Loucy (cell line): ENCODE results near the gene ANKRD13A.

Experiments used
- H2AFZ ChIP-seq: fragments of 200-600 bp; sonication (generic); 2 replicates; pipeline ENCODE4 v1.6.0; 2016; ENCODE audit warnings: antibody characterized with exemption, mild to moderate bottlenecking, low read length, moderate library complexity
- H3F3A ChIP-seq: fragments of 200-600 bp; 2 replicates; pipeline ENCODE4 v1.6.0; 2016; ENCODE audit warnings: antibody characterized with exemption, low read depth, mild to moderate bottlenecking
- H3K27me3 ChIP-seq: fragments of 200-600 bp; sonication (generic); 2 replicates; pipeline ENCODE4 v1.6.1; 2014; ENCODE audit warnings: low read length, mild to moderate bottlenecking; ENCODE audit not compliant: insufficient read depth, poor library complexity, severe bottlenecking
- H3K36me3 ChIP-seq: fragments of 200-600 bp; sonication (generic); 2 replicates; pipeline ENCODE4 v1.6.1; 2016; ENCODE audit warnings: low read length; ENCODE audit not compliant: insufficient read depth
- H3K4me1 ChIP-seq: fragments of 200-600 bp; sonication (generic); 2 replicates; pipeline ENCODE4 v1.5.1; 2014; ENCODE audit warnings: low read length, mild to moderate bottlenecking; ENCODE audit not compliant: insufficient read depth, poor library complexity, severe bottlenecking
- H3K4me2 ChIP-seq: fragments of 200-600 bp; sonication (generic); 2 replicates; pipeline ENCODE4 v1.6.0; 2014; ENCODE audit warnings: antibody characterized with exemption, low read length, low read depth, mild to moderate bottlenecking; ENCODE audit not compliant: poor library complexity, severe bottlenecking
- H3K4me3 ChIP-seq: fragments of 200-600 bp; sonication (generic); 2 replicates; pipeline ENCODE4 v1.5.1; 2014; ENCODE audit warnings: low read length, mild to moderate bottlenecking, mixed read lengths; ENCODE audit not compliant: poor library complexity, severe bottlenecking
- H3K79me2 ChIP-seq: fragments of 200-600 bp; sonication (generic); 2 replicates; pipeline ENCODE4 v1.6.1; 2014; ENCODE audit warnings: low read length; ENCODE audit not compliant: insufficient read depth
- H3K9ac ChIP-seq: fragments of 200-600 bp; sonication (generic); 2 replicates; pipeline ENCODE4 v1.6.0; 2014; ENCODE audit warnings: mild to moderate bottlenecking, low read depth, low read length, moderate library complexity; ENCODE audit not compliant: poor library complexity, severe bottlenecking
- H3K9me2 ChIP-seq: fragments of 200-600 bp; sonication (generic); replicated peaks from 2 replicates; pipeline ENCODE4 v1.6.1; 2016; ENCODE audit warnings: low read depth, low read length, mixed read lengths
- H3K9me3 ChIP-seq: fragments of 200-600 bp; sonication (generic); 2 replicates; pipeline ENCODE4 v1.6.1; 2014; ENCODE audit warnings: mild to moderate bottlenecking, antibody characterized with exemption, low read length, low read depth; ENCODE audit not compliant: insufficient read depth
- H4K20me1 ChIP-seq: fragments of 200-600 bp; sonication (generic); 2 replicates; pipeline ENCODE4 v1.6.0; 2014; ENCODE audit warnings: antibody characterized with exemption, low read length, mild to moderate bottlenecking; ENCODE audit not compliant: insufficient read depth, poor library complexity, severe bottlenecking
- EZH2phosphoT487 ChIP-seq: fragments of 200-600 bp; IDR thresholded peaks from 2 replicates; pipeline ENCODE4 v1.6.1; 2018; ENCODE audit warnings: antibody characterized with exemption, mild to moderate bottlenecking, moderate library complexity, borderline replicate concordance
- TF ChIP-seq, protein P1 (sequence below): fragments of 200-600 bp; sonication (generic); conservative IDR thresholded peaks from 2 replicates; pipeline ENCODE4 v1.5.1; 2014; ENCODE audit warnings: mild to moderate bottlenecking, antibody characterized with exemption, low read length

ANKRD13A gene

DNA sequence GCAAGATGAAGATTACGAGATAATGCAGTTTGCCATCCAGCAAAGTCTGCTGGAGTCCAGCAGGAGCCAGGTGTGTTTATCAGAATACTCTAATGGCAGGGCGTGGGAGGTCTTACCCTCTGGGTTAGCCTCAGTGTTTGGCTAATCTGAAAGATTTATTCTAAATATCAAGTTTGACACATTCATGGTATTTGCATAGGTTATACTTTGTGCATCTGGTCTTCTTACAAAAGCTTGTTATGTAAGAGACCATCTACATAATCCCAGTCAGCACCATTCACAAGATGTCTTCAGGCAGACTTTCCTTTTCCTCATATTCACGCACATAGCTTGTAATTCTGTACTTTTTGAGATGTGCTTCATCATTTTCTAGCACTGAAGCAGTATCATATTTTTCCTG lies 34.7 kb downstream of the ANKRD13A start:
- Histone ChIP-seq H3K4me1 (peaks cover under 1% of the 10 kb centered on the region), H2AFZ (no peak overlapping the region), H3K9me3 (no peaks in the 10 kb centered on the region), H3F3A (no peaks in the 10 kb centered on the region), H3K36me3 (peaks cover 64% of the 10 kb centered on the region; the same call in 1 of the 2 replicates), H3K9me2 (no peaks in the 10 kb centered on the region), H4K20me1 (no peaks in the 10 kb centered on the region), H3K4me3 (no peak overlapping the region), H3K4me2 (no peak overlapping the region), H3K27me3 (no peaks in the 10 kb centered on the region), H3K79me2 (no peaks in the 10 kb centered on the region), H3K9ac (no peak overlapping the region)
- TF ChIP-seq, protein P1, sequence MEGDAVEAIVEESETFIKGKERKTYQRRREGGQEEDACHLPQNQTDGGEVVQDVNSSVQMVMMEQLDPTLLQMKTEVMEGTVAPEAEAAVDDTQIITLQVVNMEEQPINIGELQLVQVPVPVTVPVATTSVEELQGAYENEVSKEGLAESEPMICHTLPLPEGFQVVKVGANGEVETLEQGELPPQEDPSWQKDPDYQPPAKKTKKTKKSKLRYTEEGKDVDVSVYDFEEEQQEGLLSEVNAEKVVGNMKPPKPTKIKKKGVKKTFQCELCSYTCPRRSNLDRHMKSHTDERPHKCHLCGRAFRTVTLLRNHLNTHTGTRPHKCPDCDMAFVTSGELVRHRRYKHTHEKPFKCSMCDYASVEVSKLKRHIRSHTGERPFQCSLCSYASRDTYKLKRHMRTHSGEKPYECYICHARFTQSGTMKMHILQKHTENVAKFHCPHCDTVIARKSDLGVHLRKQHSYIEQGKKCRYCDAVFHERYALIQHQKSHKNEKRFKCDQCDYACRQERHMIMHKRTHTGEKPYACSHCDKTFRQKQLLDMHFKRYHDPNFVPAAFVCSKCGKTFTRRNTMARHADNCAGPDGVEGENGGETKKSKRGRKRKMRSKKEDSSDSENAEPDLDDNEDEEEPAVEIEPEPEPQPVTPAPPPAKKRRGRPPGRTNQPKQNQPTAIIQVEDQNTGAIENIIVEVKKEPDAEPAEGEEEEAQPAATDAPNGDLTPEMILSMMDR: no peak
- no peak for TF ChIP-seq EZH2phosphoT487

DNA sequence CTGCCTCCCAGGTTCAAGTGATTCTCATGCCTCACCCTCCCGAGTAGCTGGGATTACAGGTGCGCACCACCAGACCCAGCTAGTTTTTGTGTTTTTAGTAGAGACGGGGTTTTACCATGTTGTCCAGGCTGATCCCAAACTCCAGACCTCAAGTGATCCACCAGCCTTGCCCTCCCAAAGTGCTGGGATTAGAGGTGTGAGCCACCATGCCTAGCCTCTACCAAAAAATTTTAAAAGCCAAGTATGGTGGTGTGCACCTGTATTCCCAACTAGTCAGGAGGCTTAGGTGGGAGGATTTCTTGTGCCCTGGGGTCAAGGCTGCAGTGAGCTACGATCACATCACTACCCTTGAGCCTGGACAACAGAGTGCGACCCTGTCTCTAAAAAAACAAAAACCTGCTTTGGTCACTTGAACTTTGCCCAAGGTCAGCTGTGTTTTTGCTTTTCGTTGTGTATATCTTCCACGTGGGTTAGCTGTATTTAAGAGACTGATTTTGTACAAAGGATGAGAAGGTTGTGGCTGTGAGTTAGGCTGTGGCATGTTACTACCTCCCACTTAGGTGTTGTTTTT lies 36.4 kb downstream of the ANKRD13A start:
- Histone ChIP-seq H3K36me3 (peaks cover 48% of the 10 kb centered on the region; the same call in 1 of the 2 replicates), H3K4me2 (no peak overlapping the region), H3K79me2 (no peaks in the 10 kb centered on the region), H2AFZ (no peak overlapping the region), H3K4me1 (peaks cover 17% of the 10 kb centered on the region), H3K9me3 (no peaks in the 10 kb centered on the region), H4K20me1 (no peaks in the 10 kb centered on the region), H3F3A (no peaks in the 10 kb centered on the region), H3K9me2 (no peaks in the 10 kb centered on the region), H3K9ac (no peak overlapping the region), H3K27me3 (no peaks in the 10 kb centered on the region), H3K4me3 (no peak overlapping the region)
- no peak for TF ChIP-seq EZH2phosphoT487
- TF ChIP-seq, protein P1: no peak

DNA sequence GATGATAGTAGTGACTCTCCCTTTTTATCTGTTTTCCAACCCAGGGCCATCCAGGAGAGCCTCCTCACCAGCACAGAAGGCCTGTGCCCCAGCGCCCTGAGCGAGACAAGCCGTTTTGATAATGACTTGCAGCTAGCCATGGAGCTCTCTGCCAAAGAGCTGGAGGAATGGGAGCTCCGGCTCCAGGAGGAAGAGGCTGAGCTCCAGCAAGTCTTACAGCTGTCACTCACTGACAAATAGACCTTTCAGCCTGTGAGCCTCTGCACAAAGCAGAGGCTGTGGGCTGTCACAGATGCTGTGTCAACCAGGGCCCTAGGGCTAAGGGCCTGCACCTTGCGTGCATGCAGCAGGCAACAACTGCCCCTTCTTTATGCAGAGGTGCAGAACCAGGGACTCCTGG lies 38.1 kb downstream of the ANKRD13A start:
- no peak overlapping the region for H3K9ac ChIP-seq
- H3K4me3 ChIP-seq: no peak overlapping the region
- no peaks in the 10 kb centered on the region for H4K20me1 ChIP-seq
- no peaks in the 10 kb centered on the region for H3F3A ChIP-seq
- H3K4me2 ChIP-seq: no peak overlapping the region
- H3K79me2 ChIP-seq: peaks cover 5% of the 10 kb centered on the region; the same call in 1 of the 2 replicates
- H3K4me1 ChIP-seq: peaks cover 34% of the 10 kb centered on the region
- TF ChIP-seq EZH2phosphoT487: no peak
- TF ChIP-seq, protein P1: no peak
- H3K9me2 ChIP-seq: no peaks in the 10 kb centered on the region
- no peak overlapping the region for H2AFZ ChIP-seq
- no peaks in the 10 kb centered on the region for H3K9me3 ChIP-seq
- H3K36me3 ChIP-seq: peaks cover 36% of the 10 kb centered on the region; the same call in 1 of the 2 replicates
- no peaks in the 10 kb centered on the region for H3K27me3 ChIP-seq
